DND-41 (cell line): ENCODE measurements around the gene PC.
"Not testable (repeated sequence)": the region's sequence is repeated elsewhere in the genome, so short reads cannot be mapped to it uniquely, and the experiment has no call there.

Experiments
- ATAC-seq: fragments of 200-7000 bp; cut with Tn5 transposase; 3 replicates; pipeline ENCODE4 v1.9.1; 2021; ENCODE audit warnings: low read depth; ENCODE audit not compliant: insufficient read depth
- DNase-seq: peaks from one replicate; pipeline ENCODE4 v3.0.0-alpha.2; 2020
- H2AFZ ChIP-seq: 2 replicates; pipeline ENCODE4 v1.6.0; 2012; ENCODE audit warnings: low read depth, low read length
- H3K27ac ChIP-seq: 2 replicates; pipeline ENCODE4 v1.5.1; 2012; ENCODE audit warnings: low read length, inconsistent platforms
- H3K27me3 ChIP-seq: fragments of 200-600 bp; sonication (generic); 2 replicates; pipeline ENCODE4 v1.6.0; 2012; ENCODE audit warnings: low read length, mild to moderate bottlenecking, inconsistent platforms; ENCODE audit not compliant: insufficient read depth, poor library complexity
- H3K36me3 ChIP-seq: 2 replicates; pipeline ENCODE4 v1.5.1; 2012; ENCODE audit warnings: low read length, inconsistent platforms; ENCODE audit not compliant: insufficient read depth
- H3K4me1 ChIP-seq: 2 replicates; pipeline ENCODE4 v1.5.1; 2012; ENCODE audit warnings: mild to moderate bottlenecking, low read length; ENCODE audit not compliant: insufficient read depth
- H3K4me2 ChIP-seq: 2 replicates; pipeline ENCODE4 v1.6.0; 2012; ENCODE audit warnings: mild to moderate bottlenecking, moderate library complexity, low read length, inconsistent platforms; ENCODE audit not compliant: insufficient read depth
- H3K4me3 ChIP-seq, 2 experiments: fragments of 200-600 bp in 1 of 2; shearing (Covaris generic) in 1 of 2; 2 replicates each; pipeline ENCODE4 v1.5.1; 2012 to 2016; ENCODE audit warnings: inconsistent platforms in 2 of 2, low read length in 2 of 2, mild to moderate bottlenecking in 2 of 2, low read depth in 1 of 2, moderate library complexity in 1 of 2
- H3K79me2 ChIP-seq: 2 replicates; pipeline ENCODE4 v1.6.0; 2012; ENCODE audit warnings: low read length, inconsistent platforms; ENCODE audit not compliant: insufficient read depth
- H3K9ac ChIP-seq: 2 replicates; pipeline ENCODE4 v1.6.0; 2012; ENCODE audit warnings: low read depth, mild to moderate bottlenecking, inconsistent platforms, low read length, moderate library complexity
- H3K9me3 ChIP-seq: 2 replicates; pipeline ENCODE4 v1.5.1; 2012; ENCODE audit warnings: low read length, moderate library complexity, mild to moderate bottlenecking, inconsistent platforms; ENCODE audit not compliant: insufficient read depth, severe bottlenecking
- H4K20me1 ChIP-seq: 2 replicates; pipeline ENCODE4 v1.6.0; 2012; ENCODE audit warnings: low read length; ENCODE audit not compliant: insufficient read depth
- CTCF ChIP-seq: IDR thresholded peaks from 2 replicates; pipeline ENCODE4 v1.5.1; 2012; ENCODE audit warnings: borderline replicate concordance, low read length, moderate library complexity, mild to moderate bottlenecking; ENCODE audit not compliant: poor library complexity, severe bottlenecking; ENCODE audit errors: extremely low read depth
- EZH2 ChIP-seq: IDR thresholded peaks from 3 replicates; pipeline ENCODE4 v1.6.1; 2012; ENCODE audit warnings: borderline replicate concordance, low read depth, mild to moderate bottlenecking, moderate library complexity, low read length, inconsistent platforms; ENCODE audit not compliant: severe bottlenecking

PC gene

GRCh38 chr11:66834539-66834845, 123.7 kb downstream of the PC start:
- no peak for DNase-seq
- H3K36me3 ChIP-seq, result peaks cover 15% of the 10 kb centered on the region
- no peak for TF ChIP-seq EZH2
- no peak for TF ChIP-seq CTCF
- peaks cover 6% of the 10 kb centered on the region; the same call in 1 of the 2 replicates for H3K79me2 ChIP-seq
- no peak for ATAC-seq
- no peaks in the 10 kb centered on the region for H3K9me3 ChIP-seq
- no peaks in the 10 kb centered on the region for H3K4me1 ChIP-seq
- no peak overlapping the region for H3K4me3 ChIP-seq
- H3K9ac ChIP-seq, result no peak overlapping the region
- H3K27ac ChIP-seq, result no peak overlapping the region
- H3K27me3 ChIP-seq, result no peaks in the 10 kb centered on the region
- no peak overlapping the region for H2AFZ ChIP-seq
- peaks cover 8% of the 10 kb centered on the region; the same call in 1 of the 2 replicates for H4K20me1 ChIP-seq
- H3K4me2 ChIP-seq, result no peak overlapping the region

GRCh38 chr11:66824573-66824972, 133.6 kb downstream of the PC start:
- H3K4me1 ChIP-seq, H3K4me2 ChIP-seq, DNase-seq, ATAC-seq, H3K9ac ChIP-seq, H3K27me3 ChIP-seq, H3K36me3 ChIP-seq, H4K20me1 ChIP-seq, H3K79me2 ChIP-seq, H2AFZ ChIP-seq, H3K9me3 ChIP-seq, H3K4me3 ChIP-seq, H3K27ac ChIP-seq: not testable (repeated sequence)

- Histone ChIP-seq H2AFZ (no peak overlapping the region), H3K4me1 (no peaks in the 10 kb centered on the region), H3K27ac (no peak overlapping the region), H3K27me3 (no peaks in the 10 kb centered on the region), H3K9ac (no peak overlapping the region), H3K9me3 (no peaks in the 10 kb centered on the region), H3K4me3 (no peak overlapping the region), H3K36me3 (0 out of 2 replicates have a peak, but pooled peaks cover 3% of the 10 kb centered on the region), H3K4me2 (no peak overlapping the region), H4K20me1 (no peaks in the 10 kb centered on the region), H3K79me2 (no peaks in the 10 kb centered on the region)
- no peak for ATAC-seq
- no peak for TF ChIP-seq EZH2
- no peak for TF ChIP-seq CTCF
- no peak for DNase-seq
Measured at GRCh38 chr11:66823700-66824099, 134.5 kb downstream of the PC start.

GRCh38 chr11:66820901-66821300, 137.3 kb downstream of the PC start:
- no peak for TF ChIP-seq CTCF
- TF ChIP-seq EZH2, result no peak
- Histone ChIP-seq H2AFZ (no peak overlapping the region), H3K27ac (no peak overlapping the region), H3K9ac (no peak overlapping the region), H3K36me3 (no peaks in the 10 kb centered on the region), H4K20me1 (no peaks in the 10 kb centered on the region), H3K4me2 (no peak overlapping the region), H3K4me3 (no peak overlapping the region), H3K27me3 (no peaks in the 10 kb centered on the region), H3K9me3 (no peaks in the 10 kb centered on the region), H3K4me1 (no peaks in the 10 kb centered on the region), H3K79me2 (no peaks in the 10 kb centered on the region)
- DNase-seq, result no peak
- no peak for ATAC-seq
